Fibroblast of skin of right biceps (primary cell): ENCODE results near the gene KCNIP1.

Source experiments
- DNase-seq: peaks from one replicate; pipeline ENCODE4 v3.0.0-alpha.2; 2013

KCNIP1 gene

GRCh38 chr5:170631466-170632195 lies 127.8 kb downstream of the KCNIP1 start:
- DNase-seq, result no peak

- no peak for DNase-seq
Observed at GRCh38 chr5:170632266-170632984, 128.6 kb downstream of the KCNIP1 start.

- DNase-seq, result no peak
Observed at GRCh38 chr5:170632985-170633234, 129.1 kb downstream of the KCNIP1 start.

GRCh38 chr5:170633235-170634081 lies 129.6 kb downstream of the KCNIP1 start:
- peak; percentile 91 for DNase-seq

GRCh38 chr5:170634256-170634990 lies 130.6 kb downstream of the KCNIP1 start:
- DNase-seq, result no peak

- no peak for DNase-seq
Observed at GRCh38 chr5:170635706-170636105, 131.9 kb downstream of the KCNIP1 start.

GRCh38 chr5:170636206-170636605 lies 132.4 kb downstream of the KCNIP1 start:
- DNase-seq, result no peak

- no peak for DNase-seq
Observed at GRCh38 chr5:170636801-170637477, 133.1 kb downstream of the KCNIP1 start.

GRCh38 chr5:170638051-170638450 lies 134.2 kb downstream of the KCNIP1 start:
- DNase-seq, result no peak

GRCh38 chr5:170638454-170639220 lies 134.8 kb downstream of the KCNIP1 start:
- peak; percentile 53 for DNase-seq

GRCh38 chr5:170639221-170639925 lies 135.6 kb downstream of the KCNIP1 start:
- no peak for DNase-seq

- DNase-seq, result no peak
Observed at GRCh38 chr5:170640731-170641588, 137.1 kb downstream of the KCNIP1 start.

GRCh38 chr5:170641589-170642031 lies 137.8 kb downstream of the KCNIP1 start:
- DNase-seq, result no peak

GRCh38 chr5:170642066-170642735 lies 138.4 kb downstream of the KCNIP1 start:
- DNase-seq, result no peak

GRCh38 chr5:170642776-170643436 lies 139.1 kb downstream of the KCNIP1 start:
- no peak for DNase-seq

GRCh38 chr5:170643591-170643990 lies 139.8 kb downstream of the KCNIP1 start:
- DNase-seq, result no peak

GRCh38 chr5:170644501-170644900 lies 140.7 kb downstream of the KCNIP1 start:
- no peak for DNase-seq

GRCh38 chr5:170648541-170648940 lies 144.7 kb downstream of the KCNIP1 start:
- peak; percentile 64 for DNase-seq

GRCh38 chr5:170650850-170651249 lies 147.0 kb downstream of the KCNIP1 start:
- no peak for DNase-seq
